T-helper 1 cell (primary cell): ENCODE measurements around the gene HADHB.
"Not testable (repeated sequence)": the region's sequence is repeated elsewhere in the genome, so short reads cannot be mapped to it uniquely, and the experiment has no call there.

Experiments used
- DNase-seq, 5 donors: peaks; one replicate each; pipeline ENCODE4 v3.0.0-alpha.2; 2012 to 2020

The HADHB gene

GRCh38 chr2:26298286-26298637 is 53.5 kb downstream of the HADHB start:
- no peak for DNase-seq

- peak in 1 of 5 donors; percentile 21 for DNase-seq
Observed at GRCh38 chr2:26298638-26299393, 54.1 kb downstream of the HADHB start.

GRCh38 chr2:26299471-26300101 is 54.8 kb downstream of the HADHB start:
- DNase-seq = peak in 1 of 5 donors; percentile 17

DNA sequence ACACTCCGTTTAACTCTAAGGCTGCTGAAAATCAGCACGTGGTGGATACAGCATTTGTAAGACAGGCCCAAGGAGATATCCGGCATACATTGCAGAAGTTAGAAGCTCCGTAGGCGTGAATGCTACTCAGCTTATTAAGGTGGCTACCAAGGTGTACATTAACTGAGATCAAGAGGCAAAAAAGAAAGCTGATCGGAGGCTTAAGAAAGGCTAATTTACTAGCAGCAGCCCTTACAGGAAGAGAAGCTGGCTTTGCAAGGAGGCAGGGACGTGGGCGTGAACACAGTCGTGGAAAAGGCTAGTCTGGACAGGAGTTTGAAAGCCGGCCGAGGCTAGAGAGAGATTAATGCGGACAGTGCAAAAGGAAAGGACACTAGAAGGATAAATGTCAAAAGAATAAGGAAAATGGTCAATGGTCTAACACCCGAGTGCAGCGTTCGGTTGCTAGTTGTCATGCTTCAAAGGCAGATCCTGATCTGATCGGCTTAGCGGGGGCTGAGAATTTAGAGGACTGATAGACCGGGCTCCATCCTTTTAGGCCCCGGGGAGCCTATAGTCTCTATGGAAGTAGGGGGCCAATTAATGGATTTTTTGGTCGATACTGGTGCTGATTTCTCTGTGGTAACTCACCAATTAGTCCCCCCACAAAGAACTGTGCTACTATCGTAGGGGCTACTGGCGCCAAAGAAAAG is 55.6 kb downstream of the HADHB start:
- DNase-seq = no peak

DNA sequence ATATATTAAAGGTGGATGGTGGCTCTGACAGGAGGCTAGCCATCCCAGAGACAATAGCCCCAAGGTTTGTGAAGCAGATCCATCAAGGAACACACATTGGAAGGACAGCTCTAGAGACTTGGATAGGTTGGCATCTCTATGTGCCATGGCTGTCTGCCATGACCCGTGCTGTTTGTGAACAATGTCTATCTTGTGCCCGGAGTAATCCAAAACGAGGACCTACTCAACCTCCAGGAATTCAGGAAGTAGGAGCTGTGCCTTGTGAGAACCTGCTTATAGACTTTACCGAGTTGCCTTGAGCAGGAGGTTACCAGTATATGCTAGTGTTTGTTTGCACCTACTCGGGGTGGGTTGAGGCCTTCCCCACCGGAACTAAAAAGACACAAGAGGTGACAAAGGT is 58.1 kb downstream of the HADHB start:
- DNase-seq = no peak

- not testable (repeated sequence) for DNase-seq
Observed at GRCh38 chr2:26305094-26305493, 60.4 kb downstream of the HADHB start.

- DNase-seq = no peak
Observed at GRCh38 chr2:26305540-26305939, 60.8 kb downstream of the HADHB start.

DNA sequence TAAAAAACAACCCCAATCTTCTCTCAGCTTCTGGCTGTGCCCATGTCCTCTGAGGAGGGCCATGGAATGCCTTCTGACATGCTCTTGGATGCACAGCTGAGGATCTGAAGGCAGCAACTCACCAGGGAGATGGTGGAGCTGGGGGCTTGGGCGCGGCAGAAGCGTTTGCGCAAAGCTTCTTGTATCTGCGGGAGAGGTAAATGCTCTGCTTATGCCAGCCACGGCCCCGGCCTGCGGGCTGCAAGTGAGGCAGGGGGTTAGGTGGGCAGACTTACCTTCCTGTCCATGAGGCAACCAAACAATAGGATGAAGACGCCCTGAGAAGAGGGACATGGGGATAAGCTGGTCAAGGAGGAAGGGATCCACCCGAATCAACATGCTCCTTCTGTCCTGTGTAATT is 65.2 kb downstream of the HADHB start:
- no peak for DNase-seq

DNA sequence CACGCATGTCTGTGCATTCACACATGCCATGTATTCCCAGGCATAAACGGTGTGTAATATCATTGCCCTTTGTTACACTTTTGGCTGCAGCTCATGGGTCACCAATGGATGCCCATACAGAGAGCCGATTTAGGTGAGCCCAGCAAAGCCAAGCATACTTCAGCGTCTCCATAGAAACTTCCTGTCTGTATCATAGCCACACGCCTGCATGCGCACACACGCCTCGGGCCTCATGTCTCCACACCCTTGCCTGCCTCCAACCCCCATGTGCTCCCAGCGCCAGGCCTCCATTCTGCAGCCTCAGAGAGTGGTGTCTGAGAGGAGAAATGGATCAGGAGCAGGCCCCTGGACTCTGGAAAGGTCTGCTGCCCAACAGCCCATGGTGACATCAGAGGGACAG is 67.7 kb downstream of the HADHB start:
- DNase-seq = no peak

DNA sequence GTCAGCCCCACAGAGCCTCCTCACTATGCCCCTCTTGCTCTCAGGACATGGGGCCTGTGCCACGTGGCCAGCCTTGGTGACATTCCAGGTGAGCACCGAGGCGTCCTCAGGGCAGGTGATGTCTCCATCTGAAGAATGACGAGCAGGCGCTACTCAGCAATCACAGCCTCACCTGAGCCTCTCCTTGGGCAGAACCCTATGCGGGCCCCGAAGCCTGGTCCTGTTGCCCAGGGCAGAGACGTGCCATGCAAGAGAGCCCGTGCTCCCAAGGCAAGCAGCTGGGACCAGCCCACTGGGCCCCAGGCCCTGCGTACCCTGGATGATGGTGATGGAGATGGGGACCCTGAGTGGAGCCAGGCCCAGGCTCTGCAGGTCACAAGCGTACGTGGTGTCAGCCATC is 68.7 kb downstream of the HADHB start:
- DNase-seq = no peak

DNA sequence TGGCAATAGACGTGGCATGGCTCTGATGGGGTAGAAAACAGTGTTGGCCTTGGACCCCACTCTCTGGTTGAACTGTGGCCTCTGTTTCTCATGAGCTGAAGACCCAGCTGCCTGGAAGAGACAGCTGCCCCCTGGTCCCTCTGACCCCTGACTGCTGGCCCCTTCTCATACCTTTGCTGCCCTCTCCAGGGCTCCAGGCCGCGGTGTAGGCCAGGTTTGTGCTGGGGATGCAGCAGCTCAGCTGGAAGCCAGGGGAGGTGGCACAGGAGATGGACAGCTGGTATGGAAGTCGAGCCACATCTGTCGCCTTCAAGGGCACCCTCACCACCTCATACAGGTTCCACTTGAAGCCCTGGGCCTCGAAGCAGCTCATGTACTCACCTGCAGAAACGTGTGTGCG is 69.5 kb downstream of the HADHB start:
- no peak for DNase-seq

- DNase-seq = no peak
Observed at GRCh38 chr2:26316041-26316440, 71.3 kb downstream of the HADHB start.

- DNase-seq = no peak
Observed at GRCh38 chr2:26316845-26317244, 72.1 kb downstream of the HADHB start.

- DNase-seq = no peak
Observed at GRCh38 chr2:26317377-26318105, 72.8 kb downstream of the HADHB start.

DNA sequence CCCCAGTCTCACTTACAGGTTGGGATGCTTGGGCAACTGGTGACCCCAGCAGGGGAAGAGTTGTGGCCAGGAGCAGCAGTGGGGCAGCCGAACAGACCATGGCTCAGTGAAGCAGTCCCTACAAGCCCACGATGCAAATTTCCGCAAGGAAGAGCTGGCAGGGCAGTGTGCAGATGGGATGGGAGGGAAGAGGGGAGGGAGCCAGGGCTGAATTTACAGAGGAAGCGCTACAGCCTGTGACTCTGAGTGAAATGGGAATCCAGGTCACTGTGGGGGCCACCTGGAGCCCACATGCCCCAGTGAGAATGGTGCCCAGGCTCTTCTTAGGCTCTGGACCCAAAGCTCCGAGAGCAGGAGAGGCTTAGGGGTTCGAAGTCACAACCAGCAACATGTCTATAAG is 74.2 kb downstream of the HADHB start:
- DNase-seq = no peak

DNA sequence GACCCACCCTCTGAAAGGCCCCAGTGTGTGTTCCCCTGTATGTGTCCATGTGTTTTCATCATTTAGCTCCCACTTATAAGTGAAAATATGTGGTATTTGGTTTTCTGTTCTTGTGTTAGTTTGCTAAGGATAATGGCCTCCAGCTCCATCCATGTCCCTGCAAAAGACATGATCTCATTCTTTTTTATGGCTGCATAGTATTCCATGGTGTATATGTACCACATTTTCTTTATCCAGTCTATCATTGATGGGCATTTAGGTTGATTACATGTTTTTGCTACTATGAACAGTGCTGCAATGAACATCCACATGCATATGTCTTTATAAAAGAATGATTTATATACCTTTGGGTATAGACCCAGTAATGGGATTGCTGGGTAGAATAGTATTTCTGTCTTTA is 79.7 kb downstream of the HADHB start:
- not testable (repeated sequence) for DNase-seq

GRCh38 chr2:26324903-26325302 is 80.2 kb downstream of the HADHB start:
- DNase-seq = no peak

- DNase-seq = no peak
Observed at GRCh38 chr2:26325851-26326250, 81.1 kb downstream of the HADHB start.

DNA sequence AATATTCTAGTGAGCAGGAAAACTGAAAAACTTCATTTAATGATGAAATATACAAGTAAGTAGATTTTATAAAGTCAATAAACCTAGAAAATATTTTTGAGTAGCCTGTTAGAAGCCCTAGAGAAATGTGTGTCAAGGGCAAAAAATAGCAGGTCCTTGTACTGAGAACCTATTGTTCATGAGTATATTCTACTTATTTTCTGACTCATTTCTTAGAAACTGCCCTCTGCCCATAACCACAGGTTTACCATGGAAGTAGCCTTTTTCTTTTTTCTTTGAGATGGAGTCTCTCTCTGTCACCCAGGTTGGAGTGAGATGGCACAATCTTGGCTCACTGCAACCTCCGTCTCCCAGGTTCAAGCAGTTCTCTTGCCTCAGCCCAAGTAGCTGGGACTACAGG is 81.8 kb downstream of the HADHB start:
- DNase-seq = no peak

GRCh38 chr2:26327291-26328272 is 82.8 kb downstream of the HADHB start:
- no peak for DNase-seq

DNA sequence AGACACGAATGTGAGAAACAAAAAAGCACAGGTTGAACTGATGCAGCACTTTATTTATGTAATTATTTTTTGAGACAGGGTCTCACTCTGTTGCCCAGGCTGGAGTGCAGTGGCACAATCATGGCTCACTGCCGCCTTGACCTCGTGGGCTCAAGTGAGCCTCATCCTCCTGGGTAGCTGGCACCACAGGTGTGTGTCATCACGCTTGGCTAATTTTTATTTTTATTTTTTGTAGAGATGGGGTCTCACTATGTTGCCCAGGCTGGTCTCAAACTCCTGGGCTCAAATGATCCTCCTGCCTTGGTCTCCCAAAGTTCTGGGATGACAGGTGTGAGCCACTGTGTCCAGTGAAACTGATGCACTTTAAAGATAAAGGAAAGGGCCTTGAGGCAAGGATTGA is 84.3 kb downstream of the HADHB start:
- DNase-seq = not testable (repeated sequence)

DNA sequence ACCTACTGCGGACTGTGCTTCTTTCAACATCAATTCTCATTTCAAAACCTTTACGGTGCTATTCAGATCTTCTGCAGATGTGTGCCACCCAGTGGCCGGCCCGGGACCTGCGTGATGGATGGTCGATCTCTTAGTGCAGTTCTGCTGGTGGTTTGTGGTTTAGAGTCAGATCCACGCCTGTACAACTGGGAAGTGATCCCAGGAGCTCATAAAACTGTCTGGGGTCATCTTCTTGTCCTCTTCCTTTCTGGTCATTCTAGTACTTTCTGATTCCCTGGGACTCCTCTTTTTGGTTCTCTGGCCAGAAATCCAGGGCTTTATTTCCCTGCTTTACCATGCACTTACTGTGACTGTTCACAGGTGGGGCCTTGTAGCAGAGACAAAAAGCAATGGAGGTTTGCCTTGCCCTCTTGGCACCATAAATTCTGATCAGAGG is 85.4 kb downstream of the HADHB start:
- peak; percentile 43 to 79 (median 63) for DNase-seq
